Natural killer cell (primary cell): Measurements from ENCODE around the gene CD300H. TPM values are rescaled to one million over a fixed set of nuclear protein-coding genes. Genes with fewer than 3 reads are reported as not detected.

Source experiments
- ATAC-seq, 3 donors: fragments of 150-1000 bp in 2 of 3; fragments of 200-7000 bp in 1 of 3; cut with Tn5 transposase; 1 replicate in 1 of 3; 2 replicates in 2 of 3; pipeline ENCODE4 v1.10.0; 2021; ENCODE audit warnings: mild to moderate bottlenecking in 2 of 3, moderate library complexity in 2 of 3
- DNase-seq, 2 donors: peaks; one replicate each; pipeline versions ENCODE4 v3.0.0 to v3.0.0-alpha.2; 2013 to 2021; ENCODE audit warnings: mixed read lengths in 1 of 2
- H3K27ac ChIP-seq: one replicate; pipeline ENCODE4 v1.5.1; 2013; ENCODE audit warnings: mild to moderate bottlenecking, low read length
- H3K27me3 ChIP-seq: one replicate; pipeline ENCODE4 v1.6.1; 2013; ENCODE audit warnings: low read length; ENCODE audit not compliant: control insufficient read depth, insufficient read depth
- H3K36me3 ChIP-seq: one replicate; pipeline ENCODE4 v1.6.1; 2013; ENCODE audit warnings: low read length; ENCODE audit not compliant: control insufficient read depth, insufficient read depth
- H3K4me1 ChIP-seq: one replicate; pipeline ENCODE4 v1.6.1; 2013; ENCODE audit warnings: low read length; ENCODE audit not compliant: control insufficient read depth, insufficient read depth
- H3K4me3 ChIP-seq: one replicate; pipeline ENCODE4 v1.5.1; 2013; ENCODE audit warnings: low read length
- H3K9me3 ChIP-seq: one replicate; pipeline ENCODE4 v1.6.1; 2013; ENCODE audit warnings: low read length; ENCODE audit not compliant: control insufficient read depth, insufficient read depth
- H3K27ac Mint-ChIP-seq, 2 donors: one replicate each; pipeline ENCODE4 v1.8.0; 2022; ENCODE audit warnings: mild to moderate bottlenecking in 2 of 2, mixed read lengths in 2 of 2, moderate library complexity in 1 of 2
- H3K27me3 Mint-ChIP-seq, 2 donors: one replicate each; pipeline ENCODE4 v1.8.0; 2022; ENCODE audit warnings: low read depth in 2 of 2, mixed read lengths in 2 of 2
- H3K36me3 Mint-ChIP-seq: one replicate; pipeline ENCODE4 v1.8.0; 2022; ENCODE audit warnings: mixed read lengths
- H3K4me1 Mint-ChIP-seq, 2 donors: one replicate each; pipeline ENCODE4 v1.8.0; 2022; ENCODE audit warnings: mixed read lengths in 2 of 2
- H3K4me3 Mint-ChIP-seq: one replicate; pipeline ENCODE4 v1.8.0; 2022; ENCODE audit warnings: mild to moderate bottlenecking, moderate library complexity, mixed read lengths
- H3K9me3 Mint-ChIP-seq, 2 donors: one replicate each; pipeline ENCODE4 v1.8.0; 2022; ENCODE audit warnings: mixed read lengths in 2 of 2
- CTCF ChIP-seq: fragments of 200-600 bp; IDR thresholded peaks from one replicate; pipeline ENCODE4 v1.8.0; 2022; ENCODE audit warnings: antibody characterized with exemption
- WGBS: methylation state at CpG from one replicate; pipeline ENCODE4 v1.1.7; 2013; ENCODE audit warnings: missing lambda C conversion rate; ENCODE audit not compliant: insufficient coverage; 5-methylcytosine and 5-hydroxymethylcytosine counted together
- intact Hi-C: fragments of 100-400 bp; cut with micrococcal nuclease; formaldehyde crosslinking; loops from one replicate; pipeline ENCODE4 v1.14.2; 2022
- total RNA-seq, 4 donors: library from RNA; stranded (reverse); fragments of 120-200 nt in 1 of 4; gene quantifications; one replicate each; pipeline versions ENCODE4 v1.2.3 to v1.2.4, GENCODE V29; 2013 to 2022

Gene CD300H
- total RNA-seq, 3 donors from 2014 or later (not counting 1 experiment from before 2014, with no cell fraction given): 0.90 to 9.3 TPM; not detected in 1

GRCh38 chr17:74515941-74516340 lies 51.4 kb downstream of the CD300H start:
- Mint-ChIP-seq H3K9me3 (peaks cover 2 to 10% of the 10 kb centered on the region in 2 donors), H3K27me3 (peaks cover 8 to 10% of the 10 kb centered on the region in 2 donors), H3K27ac (peak overlapping the region; percentile 48 to 62), H3K4me1 (peaks cover 29% of the 10 kb centered on the region in 2 donors), H3K4me3 (no peak overlapping the region), H3K36me3 (peaks cover 8% of the 10 kb centered on the region)
- intact Hi-C loops: loop anchor here (2.0 kb wide), 1 partner anchor 17 kb away; no protein-coding TSS in a partner anchor
- peaks cover 2% of the 10 kb centered on the region for H3K9me3 ChIP-seq
- H3K27ac ChIP-seq: no peak overlapping the region
- no peak for TF ChIP-seq CTCF
- H3K4me3 ChIP-seq: no peak overlapping the region
- 78% methylated on average over 4 of the region's 4 CpGs for WGBS
- H3K27me3 ChIP-seq: no peaks in the 10 kb centered on the region
- no peak for DNase-seq
- no peak for ATAC-seq
- H3K36me3 ChIP-seq: no peaks in the 10 kb centered on the region
- peaks cover 22% of the 10 kb centered on the region for H3K4me1 ChIP-seq

GRCh38 chr17:74514632-74515334 lies 52.5 kb downstream of the CD300H start:
- peak overlapping the region; percentile 5 for H3K27ac ChIP-seq
- H3K27me3 ChIP-seq: no peaks in the 10 kb centered on the region
- no peak for TF ChIP-seq CTCF
- H3K27ac Mint-ChIP-seq: peak overlapping the region; percentile 97
- H3K4me1 Mint-ChIP-seq: peaks cover 17 to 20% of the 10 kb centered on the region in 2 donors
- intact Hi-C loops: loop anchor here (2.0 kb wide), 1 partner anchor 18 kb away; no protein-coding TSS in a partner anchor
- H3K27me3 Mint-ChIP-seq: peaks cover 8 to 10% of the 10 kb centered on the region in 2 donors
- peaks cover 10% of the 10 kb centered on the region for H3K4me1 ChIP-seq
- H3K36me3 Mint-ChIP-seq: peaks cover 8% of the 10 kb centered on the region
- H3K36me3 ChIP-seq: no peaks in the 10 kb centered on the region
- DNase-seq: peak in 1 of 2 donors; percentile 78
- no peak overlapping the region for H3K4me3 ChIP-seq
- H3K9me3 ChIP-seq: peaks cover 2% of the 10 kb centered on the region
- H3K9me3 Mint-ChIP-seq: peaks cover 2 to 10% of the 10 kb centered on the region in 2 donors
- 97% methylated on average over 10 of the region's 10 CpGs for WGBS
- H3K4me3 Mint-ChIP-seq: peak overlapping the region; percentile 82
- peak; percentile 50 to 62 (median 62) for ATAC-seq

- peak overlapping the region; percentile 97 for H3K27ac Mint-ChIP-seq
- H3K4me1 Mint-ChIP-seq: peaks cover 13 to 16% of the 10 kb centered on the region in 2 donors
- Histone ChIP-seq H3K9me3 (peaks cover 2% of the 10 kb centered on the region), H3K27ac (peak overlapping the region; percentile 5), H3K27me3 (no peaks in the 10 kb centered on the region), H3K36me3 (no peaks in the 10 kb centered on the region), H3K4me3 (no peak overlapping the region), H3K4me1 (peaks cover 10% of the 10 kb centered on the region)
- peaks cover 8% of the 10 kb centered on the region for H3K36me3 Mint-ChIP-seq
- intact Hi-C loops: loop anchor here (2.0 kb wide), 1 partner anchor 19 kb away; no protein-coding TSS in a partner anchor
- no peak for TF ChIP-seq CTCF
- peaks cover 8 to 10% of the 10 kb centered on the region in 2 donors for H3K27me3 Mint-ChIP-seq
- ATAC-seq (peak; percentile 48 to 71 (median 68)), DNase-seq (peak; percentile 78 to 79)
- peak overlapping the region; percentile 82 for H3K4me3 Mint-ChIP-seq
- peaks cover 2 to 10% of the 10 kb centered on the region in 2 donors for H3K9me3 Mint-ChIP-seq
- 91% methylated on average over 3 of the region's 3 CpGs for WGBS
Observed at GRCh38 chr17:74513987-74514631, 53.2 kb downstream of the CD300H start.
